ENCODE results near the gene ATG9B.
A peak's percentile ranks its signal among the peaks of the same experiment; 100 is the strongest.

ATG9B gene

DNA sequence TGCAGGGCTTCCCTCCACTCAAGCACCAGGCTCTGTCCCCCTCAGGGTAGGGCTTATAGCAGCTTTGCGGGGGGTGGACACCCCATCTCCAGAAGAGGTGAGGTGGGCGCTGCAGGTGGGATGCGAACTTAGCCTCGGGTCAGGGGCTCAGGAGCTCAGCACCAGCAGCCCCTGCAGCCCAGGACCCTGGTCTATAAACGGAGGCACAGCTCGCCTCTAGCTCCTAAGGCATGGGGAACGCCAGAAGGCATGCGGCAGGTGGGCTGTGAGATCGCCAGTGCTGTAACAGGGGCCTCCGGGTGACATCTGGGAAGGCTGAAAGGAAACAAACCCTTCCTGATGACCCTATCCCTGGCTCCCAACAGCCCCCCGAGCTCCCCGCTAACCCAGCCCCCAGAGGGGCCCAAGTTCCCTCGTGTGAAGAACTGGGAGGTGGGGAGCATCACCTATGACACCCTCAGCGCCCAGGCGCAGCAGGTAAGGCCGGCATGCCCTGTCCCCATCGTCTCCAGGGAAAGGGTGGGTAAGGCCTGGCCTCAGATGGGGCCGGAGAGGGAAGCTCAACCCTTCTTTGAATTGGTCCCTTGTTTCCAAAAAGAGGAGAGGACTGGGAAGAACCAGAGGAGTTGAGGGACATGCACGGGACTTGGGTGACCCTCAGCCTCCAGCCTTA, 29.3 kb downstream of the ATG9B start:
- H3K9me3 ChIP-seq: no peaks in the 10 kb centered on the region
- no peaks in the 10 kb centered on the region for H3K27me3 ChIP-seq
- TF ChIP-seq, protein P1, sequence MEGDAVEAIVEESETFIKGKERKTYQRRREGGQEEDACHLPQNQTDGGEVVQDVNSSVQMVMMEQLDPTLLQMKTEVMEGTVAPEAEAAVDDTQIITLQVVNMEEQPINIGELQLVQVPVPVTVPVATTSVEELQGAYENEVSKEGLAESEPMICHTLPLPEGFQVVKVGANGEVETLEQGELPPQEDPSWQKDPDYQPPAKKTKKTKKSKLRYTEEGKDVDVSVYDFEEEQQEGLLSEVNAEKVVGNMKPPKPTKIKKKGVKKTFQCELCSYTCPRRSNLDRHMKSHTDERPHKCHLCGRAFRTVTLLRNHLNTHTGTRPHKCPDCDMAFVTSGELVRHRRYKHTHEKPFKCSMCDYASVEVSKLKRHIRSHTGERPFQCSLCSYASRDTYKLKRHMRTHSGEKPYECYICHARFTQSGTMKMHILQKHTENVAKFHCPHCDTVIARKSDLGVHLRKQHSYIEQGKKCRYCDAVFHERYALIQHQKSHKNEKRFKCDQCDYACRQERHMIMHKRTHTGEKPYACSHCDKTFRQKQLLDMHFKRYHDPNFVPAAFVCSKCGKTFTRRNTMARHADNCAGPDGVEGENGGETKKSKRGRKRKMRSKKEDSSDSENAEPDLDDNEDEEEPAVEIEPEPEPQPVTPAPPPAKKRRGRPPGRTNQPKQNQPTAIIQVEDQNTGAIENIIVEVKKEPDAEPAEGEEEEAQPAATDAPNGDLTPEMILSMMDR (IDR thresholded peaks at IDR 0.05; ENCODE audit: low read depth, low read length): no peak
- no peaks in the 10 kb centered on the region for H3K36me3 ChIP-seq
- no peak overlapping the region for H3K4me3 ChIP-seq (ENCODE audit: low read depth, low read length)
- peaks cover 9% of the 10 kb centered on the region for H3K4me1 ChIP-seq
- DNase-seq: no peak

DNA sequence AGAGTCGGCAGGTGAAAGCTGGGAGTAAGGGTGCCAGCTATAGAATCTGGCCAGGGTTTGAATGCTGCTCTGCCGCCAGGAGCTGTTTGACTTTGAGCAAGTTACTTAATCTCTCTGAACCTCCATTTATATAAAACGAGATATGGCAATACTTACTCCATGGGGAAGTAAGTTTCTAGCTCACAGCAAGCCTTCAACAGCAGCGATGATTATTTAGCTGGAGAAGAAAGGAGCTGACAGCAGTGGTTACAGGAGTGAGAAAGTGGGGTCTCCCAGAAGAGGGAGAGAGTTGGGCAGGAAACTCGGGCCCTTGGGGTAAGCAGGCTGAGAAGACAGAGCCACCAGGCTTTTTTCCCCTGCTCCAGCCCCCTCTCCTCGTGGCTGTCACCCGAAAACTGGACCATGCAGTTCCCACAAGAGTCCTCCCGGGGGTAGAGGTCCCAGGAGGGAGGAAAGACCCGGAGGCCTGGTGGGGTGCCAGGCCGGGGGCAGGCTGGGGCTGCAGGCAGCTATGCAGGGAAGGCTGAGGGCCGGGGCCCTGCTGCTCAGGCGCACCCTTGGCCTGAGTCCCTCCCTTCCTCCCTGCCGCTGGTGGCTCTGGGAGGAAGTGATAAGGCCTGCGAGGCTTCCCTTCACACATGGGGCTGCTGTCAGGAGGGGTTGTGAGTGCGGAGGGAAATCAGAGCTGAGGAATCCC, 30.0 kb downstream of the ATG9B start:
- Histone ChIP-seq H3K4me1 (peaks cover 9% of the 10 kb centered on the region), H3K4me3 (ENCODE audit: low read depth, low read length) (no peak overlapping the region), H3K27me3 (no peaks in the 10 kb centered on the region), H3K9me3 (no peaks in the 10 kb centered on the region), H3K36me3 (no peaks in the 10 kb centered on the region)
- peak; percentile 58 for DNase-seq
- TF ChIP-seq, protein P1 (IDR thresholded peaks at IDR 0.05; ENCODE audit: low read depth, low read length): no peak

DNA sequence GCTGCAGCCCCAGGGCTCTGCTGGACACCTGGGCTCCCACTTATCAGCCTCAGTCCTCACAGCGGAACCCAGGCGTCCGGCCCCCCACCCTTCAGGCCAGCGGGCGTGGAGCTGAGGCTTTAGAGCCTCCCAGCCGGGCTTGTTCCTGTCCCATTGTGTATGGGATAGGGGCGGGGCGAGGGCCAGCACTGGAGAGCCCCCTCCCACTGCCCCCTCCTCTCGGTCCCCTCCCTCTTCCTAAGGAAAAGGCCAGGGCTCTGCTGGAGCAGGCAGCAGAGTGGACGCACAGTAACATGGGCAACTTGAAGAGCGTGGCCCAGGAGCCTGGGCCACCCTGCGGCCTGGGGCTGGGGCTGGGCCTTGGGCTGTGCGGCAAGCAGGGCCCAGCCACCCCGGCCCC, 30.8 kb downstream of the ATG9B start:
- Histone ChIP-seq H3K4me3 (ENCODE audit: low read depth, low read length) (no peak overlapping the region), H3K4me1 (peaks cover 9% of the 10 kb centered on the region), H3K9me3 (no peaks in the 10 kb centered on the region), H3K27me3 (no peaks in the 10 kb centered on the region), H3K36me3 (no peaks in the 10 kb centered on the region)
- no peak for DNase-seq
- TF ChIP-seq, protein P1 (IDR thresholded peaks at IDR 0.05; ENCODE audit: low read depth, low read length): no peak

DNA sequence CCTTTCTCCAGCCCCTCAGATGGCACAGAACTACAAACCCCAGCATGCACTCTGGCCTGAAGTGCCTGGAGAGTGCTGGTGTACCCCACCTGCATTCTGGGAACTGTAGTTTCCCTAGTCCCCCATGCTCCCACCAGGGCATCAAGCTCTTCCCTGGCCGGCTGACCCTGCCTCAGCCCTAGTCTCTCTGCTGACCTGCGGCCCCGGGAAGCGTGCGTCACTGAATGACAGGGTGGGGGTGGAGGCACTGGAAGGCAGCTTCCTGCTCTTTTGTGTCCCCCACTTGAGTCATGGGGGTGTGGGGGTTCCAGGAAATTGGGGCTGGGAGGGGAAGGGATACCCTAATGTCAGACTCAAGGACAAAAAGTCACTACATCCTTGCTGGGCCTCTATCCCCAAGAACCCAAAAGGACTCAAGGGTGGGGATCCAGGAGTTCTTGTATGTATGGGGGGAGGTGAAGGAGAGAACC, 31.4 kb downstream of the ATG9B start:
- TF ChIP-seq, protein P1 (IDR thresholded peaks at IDR 0.05; ENCODE audit: low read depth, low read length): no peak
- H3K27me3 ChIP-seq: no peaks in the 10 kb centered on the region
- no peak overlapping the region for H3K4me3 ChIP-seq (ENCODE audit: low read depth, low read length)
- peaks cover 13% of the 10 kb centered on the region for H3K4me1 ChIP-seq
- no peaks in the 10 kb centered on the region for H3K9me3 ChIP-seq
- peak; percentile 70 for DNase-seq
- no peaks in the 10 kb centered on the region for H3K36me3 ChIP-seq

DNA sequence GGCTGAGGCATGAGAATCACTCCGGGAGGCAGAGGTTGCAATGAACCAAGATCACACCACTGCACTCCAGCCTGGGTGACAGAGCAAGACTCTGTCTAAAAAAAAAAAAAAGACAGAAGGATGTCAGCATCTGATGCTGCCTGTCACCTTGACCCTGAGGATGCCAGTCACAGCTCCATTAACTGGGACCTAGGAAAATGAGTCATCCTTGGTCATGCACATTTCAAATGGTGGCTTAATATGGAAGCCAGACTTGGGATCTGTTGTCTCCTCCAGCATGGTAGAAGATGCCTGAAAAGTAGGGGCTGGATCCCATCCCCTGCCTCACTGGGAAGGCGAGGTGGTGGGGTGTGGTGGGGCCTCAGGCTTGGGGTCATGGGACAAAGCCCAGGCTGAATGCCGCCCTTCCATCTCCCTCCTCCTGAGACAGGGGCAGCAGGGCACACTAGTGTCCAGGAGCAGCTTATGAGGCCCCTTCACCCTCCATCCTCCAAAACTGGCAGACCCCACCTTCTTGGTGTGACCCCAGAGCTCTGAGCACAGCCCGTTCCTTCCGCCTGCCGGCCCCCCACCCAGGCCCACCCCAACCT, 32.1 kb downstream of the ATG9B start:
- no peaks in the 10 kb centered on the region for H3K27me3 ChIP-seq
- peaks cover 13% of the 10 kb centered on the region for H3K4me1 ChIP-seq
- no peak for DNase-seq
- H3K9me3 ChIP-seq: no peaks in the 10 kb centered on the region
- TF ChIP-seq, protein P1 (IDR thresholded peaks at IDR 0.05; ENCODE audit: low read depth, low read length): no peak
- H3K36me3 ChIP-seq: no peaks in the 10 kb centered on the region
- H3K4me3 ChIP-seq (ENCODE audit: low read depth, low read length): no peak overlapping the region

All from BE2C (cell line).